Anterior cingulate cortex (tissue), 58 donors: Measurements from ENCODE around the gene IGFL4.

Experiments
- DNase-seq, 58 donors: peaks; one replicate each; lab custom pipeline; 2025; lab: John Stamatoyannopoulos, UW

IGFL4 gene

DNA sequence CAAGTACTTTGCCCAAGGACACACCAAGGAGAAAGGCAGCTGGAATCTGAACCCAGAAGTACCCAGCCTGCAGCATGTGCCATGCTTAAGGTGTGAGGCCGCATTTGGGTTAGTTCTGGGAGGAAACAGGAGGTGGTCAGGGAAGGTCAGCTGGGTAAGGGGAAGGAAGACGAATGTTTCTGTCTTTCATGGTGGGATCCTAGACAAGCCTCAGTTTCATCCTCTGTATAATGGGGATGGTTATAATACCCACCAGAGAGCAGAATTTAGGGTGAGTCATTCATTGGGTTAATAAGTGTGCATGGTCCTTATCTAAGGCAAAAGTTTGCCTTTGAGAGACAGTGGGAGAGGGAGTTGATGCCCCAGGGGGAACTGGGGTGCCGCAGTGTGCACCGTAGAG is 42.0 kb downstream of the IGFL4 start:
- no peak for DNase-seq

GRCh38 chr19:45996933-45997332 is 43.9 kb downstream of the IGFL4 start:
- DNase-seq, result no peak

- DNase-seq, result no peak
These were observed 45.0 kb downstream of the IGFL4 start for GRCh38 chr19:45995715-45996385.

- DNase-seq, result peak; percentile 78 to 100 (median 97)
These were observed 45.6 kb downstream of the IGFL4 start, which contains the start of gene CCDC61 for GRCh38 chr19:45994998-45995714. CCDC61 (plus strand) TSS chr19:45995467; CDS start chr19:46003019, 7,552 bp downstream.

- DNase-seq, result no peak
These were observed 46.3 kb downstream of the IGFL4 start for GRCh38 chr19:45994456-45994997.

- DNase-seq, result no peak
These were observed 50.6 kb downstream of the IGFL4 start for GRCh38 chr19:45990113-45990728.
